Mesangial cell (primary cell): ENCODE measurements around the gene SRD5A3. TPM values are rescaled to one million over a fixed set of nuclear protein-coding genes. Genes with fewer than 3 reads are reported as not detected.

Experiments
- total RNA-seq: library from RNA; depleted of rRNA; stranded (reverse); fragments of >200 nt; gene quantifications from 2 replicates; pipeline ENCODE4 v1.2.3, GENCODE V29; 2015

The SRD5A3 gene
- total RNA-seq, result 9.0 and 11.7 TPM in 2 replicates

DNA sequence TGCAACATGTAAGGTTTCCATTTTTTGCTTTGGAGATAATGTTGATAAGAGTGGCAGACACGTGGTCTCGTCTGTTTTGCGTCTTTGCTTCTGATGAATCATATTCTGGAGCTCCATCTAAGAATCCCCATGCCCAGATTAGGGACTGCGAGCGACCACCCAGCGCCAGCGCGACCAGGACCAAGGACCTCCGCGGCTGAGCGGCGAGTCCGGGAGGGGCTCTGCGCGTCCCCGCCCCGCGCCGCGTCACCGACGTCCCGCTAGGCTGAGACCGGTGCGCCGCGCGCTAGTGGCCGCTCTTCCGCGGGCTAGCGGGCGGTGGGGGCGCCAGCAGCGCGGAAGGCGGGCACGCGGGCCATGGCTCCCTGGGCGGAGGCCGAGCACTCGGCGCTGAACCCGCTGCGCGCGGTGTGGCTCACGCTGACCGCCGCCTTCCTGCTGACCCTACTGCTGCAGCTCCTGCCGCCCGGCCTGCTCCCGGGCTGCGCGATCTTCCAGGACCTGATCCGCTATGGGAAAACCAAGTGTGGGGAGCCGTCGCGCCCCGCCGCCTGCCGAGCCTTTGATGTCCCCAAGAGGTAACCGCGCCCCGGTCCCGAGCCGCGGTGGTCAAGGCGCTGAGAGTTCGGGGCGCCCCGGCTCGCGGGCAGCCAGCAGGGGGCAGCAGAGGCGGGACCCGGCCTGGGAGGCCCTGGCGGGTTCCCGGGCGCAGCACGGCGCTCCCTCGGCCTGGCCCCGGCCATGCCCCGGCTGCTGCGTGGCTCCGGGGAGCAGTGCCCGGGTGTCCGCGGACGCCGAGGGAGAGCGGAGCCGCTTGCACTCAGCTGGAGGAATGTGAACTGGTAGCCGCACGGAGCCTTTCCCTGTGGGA is at the start of gene SRD5A3:
TSS of gene SRD5A3 (plus strand) at position 263 of the 871 bp plus-strand sequence. CDS start at position 358, 95 bp downstream.

DNA sequence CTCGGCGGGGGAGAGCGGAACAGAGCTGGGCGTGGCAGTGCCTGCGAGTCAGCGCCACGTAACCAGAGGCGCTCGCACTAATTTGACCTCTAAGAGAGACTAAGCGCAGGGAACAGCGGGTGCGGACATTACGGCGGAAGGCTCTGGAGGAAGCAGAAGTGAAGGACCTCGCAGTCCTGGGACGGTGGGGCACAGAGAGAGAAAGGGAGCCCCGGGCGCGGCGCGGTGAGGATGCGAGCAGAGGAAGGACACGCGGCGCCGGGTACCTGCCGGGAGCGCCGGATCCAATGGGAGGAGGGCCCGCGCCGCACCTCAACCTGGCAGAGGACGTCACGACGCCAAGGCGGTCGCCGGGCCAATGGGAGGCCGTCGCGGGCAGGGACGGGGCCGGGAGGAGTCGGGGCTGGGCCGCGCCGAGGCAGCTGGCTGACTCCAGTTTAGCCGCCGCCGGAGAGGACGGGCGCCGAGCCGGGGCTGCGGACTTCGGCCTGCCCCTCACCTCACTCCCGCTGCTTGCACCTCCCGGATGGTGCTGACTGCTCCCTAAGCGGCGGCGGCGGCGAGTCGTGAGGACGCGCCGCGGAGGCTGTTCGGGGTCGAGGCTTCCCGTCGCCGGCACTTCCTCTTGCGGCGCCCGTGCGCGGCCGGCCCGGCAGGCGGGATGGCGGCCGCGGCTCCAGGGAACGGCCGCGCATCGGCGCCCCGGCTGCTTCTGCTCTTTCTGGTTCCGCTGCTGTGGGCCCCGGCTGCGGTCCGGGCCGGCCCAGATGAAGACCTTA is 49.7 kb downstream of the SRD5A3 start, which contains the start of gene TMEM165:
TSS of gene TMEM165 (plus strand) at position 429 of the 779 bp plus-strand sequence. CDS start at position 662, 233 bp downstream.

Other genes starting within 250 kb of the SRD5A3 start
- gene KDR, start 220.6 kb upstream of the SRD5A3 start, total RNA-seq, result under 0.01 and 0.25 TPM in 2 replicates
- gene TMEM165, start 49.7 kb downstream of the SRD5A3 start, total RNA-seq, result 85.7 and 115 TPM in 2 replicates
- gene CLOCK, start 200.7 kb downstream of the SRD5A3 start, total RNA-seq, result 10.5 and 12.4 TPM in 2 replicates
- not detected in 2 replicates for gene PDCL2, start 246.0 kb downstream of the SRD5A3 start, total RNA-seq